ENCODE measurements around the gene CCDC85B. TPM values are rescaled to one million over a fixed set of nuclear protein-coding genes. Genes with fewer than 3 reads are reported as not detected.

Gene CCDC85B
- total and polyA plus RNA-seq, 2 of the 13 experiments (the other 11 are each of a cell fraction or from before 2014, with no cell fraction given): 8.2 to 19.5 TPM

- TF ChIP-seq ZBTB40 (IDR thresholded peaks at IDR 0.05) (no peak), ZBTB40 (CRISPR knock-in tag; IDR thresholded peaks at IDR 0.05) (no peak), KDM1A (CRISPR knock-in tag; IDR thresholded peaks at IDR 0.05) (peak; percentile 62; the same call in 1 of the 2 replicates), MAFK (conservative IDR thresholded peaks at IDR 0.05 in 1 of 2, IDR thresholded peaks at IDR 0.05 in 1 of 2; ENCODE audit: low read length in 2 of 2) (no peak), NR2F1 (CRISPR knock-in tag; IDR thresholded peaks at IDR 0.05) (no peak), NR2F2 (IDR thresholded peaks at IDR 0.05; ENCODE audit: borderline replicate concordance, low read depth) (peak; percentile 24; the same call in 1 of the 2 replicates), HCFC1 (IDR thresholded peaks at IDR 0.05; ENCODE audit: low read depth, low read length) (peak; percentile 56), RCOR2 (CRISPR knock-in tag; IDR thresholded peaks at IDR 0.05) (no peak), SCMH1 (CRISPR knock-in tag; IDR thresholded peaks at IDR 0.05; ENCODE audit: borderline replicate concordance) (no peak), ZNF446 (CRISPR knock-in tag; IDR thresholded peaks at IDR 0.05) (peak; percentile 44; the same call in 1 of the 2 replicates), ATRX (CRISPR knock-in tag; IDR thresholded peaks at IDR 0.05; ENCODE audit: borderline replicate concordance) (no peak), ELF3 (CRISPR knock-in tag; IDR thresholded peaks at IDR 0.05) (peak; percentile 77), U2AF1 (optimal IDR thresholded peaks at IDR 0.05; ENCODE audit: low read depth, low read length) (peak; percentile 83), ADNP (CRISPR knock-in tag; IDR thresholded peaks at IDR 0.05) (no peak), KLF13 (CRISPR knock-in tag; IDR thresholded peaks at IDR 0.05) (no peak), ZNF749 (CRISPR knock-in tag; IDR thresholded peaks at IDR 0.05; ENCODE audit: borderline replicate concordance) (peak; percentile 81; the same call in 1 of the 2 replicates), ZSCAN22 (CRISPR knock-in tag; IDR thresholded peaks at IDR 0.05) (no peak; the same call in 1 of the 2 replicates), NAIF1 (CRISPR knock-in tag; IDR thresholded peaks at IDR 0.05; ENCODE audit: borderline replicate concordance) (no peak)
- TF ChIP-seq, protein P1, sequence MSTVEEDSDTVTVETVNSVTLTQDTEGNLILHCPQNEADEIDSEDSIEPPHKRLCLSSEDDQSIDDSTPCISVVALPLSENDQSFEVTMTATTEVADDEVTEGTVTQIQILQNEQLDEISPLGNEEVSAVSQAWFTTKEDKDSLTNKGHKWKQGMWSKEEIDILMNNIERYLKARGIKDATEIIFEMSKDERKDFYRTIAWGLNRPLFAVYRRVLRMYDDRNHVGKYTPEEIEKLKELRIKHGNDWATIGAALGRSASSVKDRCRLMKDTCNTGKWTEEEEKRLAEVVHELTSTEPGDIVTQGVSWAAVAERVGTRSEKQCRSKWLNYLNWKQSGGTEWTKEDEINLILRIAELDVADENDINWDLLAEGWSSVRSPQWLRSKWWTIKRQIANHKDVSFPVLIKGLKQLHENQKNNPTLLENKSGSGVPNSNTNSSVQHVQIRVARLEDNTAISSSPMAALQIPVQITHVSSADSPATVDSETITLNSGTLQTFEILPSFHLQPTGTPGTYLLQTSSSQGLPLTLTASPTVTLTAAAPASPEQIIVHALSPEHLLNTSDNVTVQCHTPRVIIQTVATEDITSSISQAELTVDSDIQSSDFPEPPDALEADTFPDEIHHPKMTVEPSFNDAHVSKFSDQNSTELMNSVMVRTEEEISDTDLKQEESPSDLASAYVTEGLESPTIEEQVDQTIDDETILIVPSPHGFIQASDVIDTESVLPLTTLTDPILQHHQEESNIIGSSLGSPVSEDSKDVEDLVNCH (CRISPR knock-in tag; IDR thresholded peaks at IDR 0.05): no peak
These were observed 28.7 kb downstream of the CCDC85B start, which contains the start of gene DRAP1 (continued) for GRCh38 chr11:65919141-65919572.

Measured in HepG2 (cell line).